SU-DHL-6 (cell line): ENCODE data around the gene EMC1.

Source experiments
- H2AFZ ChIP-seq: fragments of 200-600 bp; sonication (generic); 2 replicates; pipeline ENCODE4 v1.6.1; 2014; ENCODE audit warnings: low read depth, mild to moderate bottlenecking, moderate library complexity, mixed read lengths, antibody characterized with exemption, low read length; ENCODE audit not compliant: severe bottlenecking
- H3F3A ChIP-seq: fragments of 200-600 bp; shearing (Covaris generic); 2 replicates; pipeline ENCODE4 v1.6.0; 2016; ENCODE audit warnings: antibody characterized with exemption, mild to moderate bottlenecking; ENCODE audit not compliant: insufficient read depth
- H3K27ac ChIP-seq: fragments of 200-600 bp; sonication (generic); 2 replicates; pipeline ENCODE4 v1.5.1; 2016; ENCODE audit warnings: low read depth, mild to moderate bottlenecking, low read length, moderate library complexity, mixed read lengths
- H3K27me3 ChIP-seq: fragments of 200-600 bp; sonication (generic), shearing (Covaris generic); 2 replicates; pipeline ENCODE4 v1.6.0; 2014; ENCODE audit warnings: mild to moderate bottlenecking, low read length
- H3K36me3 ChIP-seq: fragments of 200-600 bp; sonication (generic); 2 replicates; pipeline ENCODE4 v1.6.1; 2014; ENCODE audit warnings: mild to moderate bottlenecking, low read length, mixed read lengths
- H3K4me2 ChIP-seq: fragments of 300-600, 200-600 bp; shearing (Covaris generic), sonication (generic); 2 replicates; pipeline ENCODE4 v1.6.0; 2014; ENCODE audit warnings: low read length, low read depth, mild to moderate bottlenecking; ENCODE audit not compliant: poor library complexity, severe bottlenecking
- H3K4me3 ChIP-seq: fragments of 200-600 bp; sonication (generic); 2 replicates; pipeline ENCODE4 v1.5.1; 2014; ENCODE audit warnings: antibody characterized with exemption, low read length, mild to moderate bottlenecking, mixed read lengths; ENCODE audit not compliant: insufficient read depth, poor library complexity, severe bottlenecking
- H3K79me2 ChIP-seq: fragments of 200-600 bp; sonication (generic); 2 replicates; pipeline ENCODE4 v1.6.1; 2014; ENCODE audit warnings: mild to moderate bottlenecking, low read length, moderate library complexity; ENCODE audit not compliant: insufficient read depth
- H3K9ac ChIP-seq: fragments of 200-600 bp; sonication (generic); 2 replicates; pipeline ENCODE4 v1.7.0; 2014; ENCODE audit warnings: mild to moderate bottlenecking, low read length
- H3K9me2 ChIP-seq: fragments of 200-600 bp; sonication (generic); replicated peaks from 2 replicates; pipeline ENCODE4 v1.6.1; 2014; ENCODE audit warnings: low read length; ENCODE audit not compliant: insufficient read depth
- H3K9me3 ChIP-seq: fragments of 200-600 bp; sonication (generic); 2 replicates; pipeline ENCODE4 v1.6.1; 2014; ENCODE audit warnings: low read length, mixed read lengths; ENCODE audit not compliant: insufficient read depth
- H4K20me1 ChIP-seq: fragments of 200-600 bp; sonication (generic); 2 replicates; pipeline ENCODE4 v1.6.1; 2014; ENCODE audit warnings: low read depth, mild to moderate bottlenecking, antibody characterized with exemption, low read length, moderate library complexity, mixed read lengths
- EZH2phosphoT487 ChIP-seq: fragments of 200-600 bp; sonication (generic), shearing (Covaris generic); conservative IDR thresholded peaks from 2 replicates; pipeline ENCODE4 v1.6.1; 2018; ENCODE audit warnings: mild to moderate bottlenecking, antibody characterized with exemption, low read length, moderate library complexity, mixed read lengths
- TF ChIP-seq, protein P1 (sequence below): fragments of 200-600 bp; sonication (generic); IDR thresholded peaks from one replicate; pipeline ENCODE4 v1.5.1; 2017; ENCODE audit warnings: antibody characterized with exemption, mild to moderate bottlenecking, low read length, moderate library complexity; ENCODE audit not compliant: insufficient read depth, poor library complexity, severe bottlenecking

The EMC1 gene

DNA sequence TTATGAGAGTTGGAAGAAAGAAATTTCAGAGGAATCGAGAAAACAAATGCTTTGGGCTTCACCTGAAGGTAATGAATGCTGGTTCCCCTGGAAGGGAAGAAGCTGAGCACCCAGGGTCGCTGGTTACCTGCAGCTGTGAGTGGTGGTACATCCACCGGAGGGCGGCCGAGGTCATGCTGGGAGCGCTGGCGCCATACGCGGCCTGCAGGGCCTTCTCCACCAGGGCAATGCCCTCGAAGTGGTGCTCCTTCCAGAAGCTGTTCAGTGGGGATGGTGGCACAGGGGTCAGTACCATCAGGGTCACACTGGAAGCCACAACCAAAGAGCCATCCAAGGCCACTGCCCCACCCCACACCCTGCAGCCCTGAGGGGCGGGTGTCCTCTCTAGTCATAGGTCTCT lies 17.1 kb upstream of the EMC1 start:
- no peaks in the 10 kb centered on the region for H3K9me3 ChIP-seq
- no peaks in the 10 kb centered on the region for H3K36me3 ChIP-seq
- no peaks in the 10 kb centered on the region for H4K20me1 ChIP-seq
- H3K4me3 ChIP-seq, result no peak overlapping the region
- H2AFZ ChIP-seq, result no peak overlapping the region
- H3K79me2 ChIP-seq, result no peaks in the 10 kb centered on the region
- no peak overlapping the region for H3K4me2 ChIP-seq
- TF ChIP-seq EZH2phosphoT487, result no peak
- TF ChIP-seq, protein P1, sequence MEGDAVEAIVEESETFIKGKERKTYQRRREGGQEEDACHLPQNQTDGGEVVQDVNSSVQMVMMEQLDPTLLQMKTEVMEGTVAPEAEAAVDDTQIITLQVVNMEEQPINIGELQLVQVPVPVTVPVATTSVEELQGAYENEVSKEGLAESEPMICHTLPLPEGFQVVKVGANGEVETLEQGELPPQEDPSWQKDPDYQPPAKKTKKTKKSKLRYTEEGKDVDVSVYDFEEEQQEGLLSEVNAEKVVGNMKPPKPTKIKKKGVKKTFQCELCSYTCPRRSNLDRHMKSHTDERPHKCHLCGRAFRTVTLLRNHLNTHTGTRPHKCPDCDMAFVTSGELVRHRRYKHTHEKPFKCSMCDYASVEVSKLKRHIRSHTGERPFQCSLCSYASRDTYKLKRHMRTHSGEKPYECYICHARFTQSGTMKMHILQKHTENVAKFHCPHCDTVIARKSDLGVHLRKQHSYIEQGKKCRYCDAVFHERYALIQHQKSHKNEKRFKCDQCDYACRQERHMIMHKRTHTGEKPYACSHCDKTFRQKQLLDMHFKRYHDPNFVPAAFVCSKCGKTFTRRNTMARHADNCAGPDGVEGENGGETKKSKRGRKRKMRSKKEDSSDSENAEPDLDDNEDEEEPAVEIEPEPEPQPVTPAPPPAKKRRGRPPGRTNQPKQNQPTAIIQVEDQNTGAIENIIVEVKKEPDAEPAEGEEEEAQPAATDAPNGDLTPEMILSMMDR, result no peak
- H3K9me2 ChIP-seq, result no peaks in the 10 kb centered on the region
- no peaks in the 10 kb centered on the region for H3F3A ChIP-seq
- no peak overlapping the region for H3K27ac ChIP-seq
- H3K27me3 ChIP-seq, result no peaks in the 10 kb centered on the region
- H3K9ac ChIP-seq, result no peak overlapping the region

DNA sequence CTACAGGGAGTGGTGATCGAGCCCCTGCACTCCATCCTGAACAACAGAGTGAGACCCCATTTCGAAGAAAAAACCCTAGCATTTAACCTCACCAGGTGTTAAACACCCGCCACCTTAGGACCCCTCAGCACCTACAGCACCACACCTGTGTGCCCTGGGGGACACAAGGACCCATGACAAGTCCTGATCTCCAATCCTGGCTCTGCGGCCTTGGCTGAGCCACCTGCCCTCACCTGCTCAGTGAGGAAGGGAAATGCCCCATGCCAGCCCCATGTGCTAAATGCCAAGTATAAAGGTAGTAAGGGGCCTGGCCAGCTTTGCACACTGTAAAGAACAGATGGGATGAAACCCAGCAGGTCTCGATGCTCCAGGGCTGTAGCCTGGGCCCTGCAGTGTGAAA lies 11.4 kb upstream of the EMC1 start:
- Histone ChIP-seq H3K9me3 (no peaks in the 10 kb centered on the region), H3K4me2 (no peak overlapping the region), H3K36me3 (no peaks in the 10 kb centered on the region), H3K27ac (no peak overlapping the region), H3K27me3 (no peaks in the 10 kb centered on the region), H3F3A (no peaks in the 10 kb centered on the region), H3K9me2 (no peaks in the 10 kb centered on the region), H3K4me3 (no peak overlapping the region), H4K20me1 (no peaks in the 10 kb centered on the region), H3K9ac (no peak overlapping the region), H3K79me2 (no peaks in the 10 kb centered on the region), H2AFZ (no peak overlapping the region)
- no peak for TF ChIP-seq EZH2phosphoT487
- TF ChIP-seq, protein P1, result no peak

DNA sequence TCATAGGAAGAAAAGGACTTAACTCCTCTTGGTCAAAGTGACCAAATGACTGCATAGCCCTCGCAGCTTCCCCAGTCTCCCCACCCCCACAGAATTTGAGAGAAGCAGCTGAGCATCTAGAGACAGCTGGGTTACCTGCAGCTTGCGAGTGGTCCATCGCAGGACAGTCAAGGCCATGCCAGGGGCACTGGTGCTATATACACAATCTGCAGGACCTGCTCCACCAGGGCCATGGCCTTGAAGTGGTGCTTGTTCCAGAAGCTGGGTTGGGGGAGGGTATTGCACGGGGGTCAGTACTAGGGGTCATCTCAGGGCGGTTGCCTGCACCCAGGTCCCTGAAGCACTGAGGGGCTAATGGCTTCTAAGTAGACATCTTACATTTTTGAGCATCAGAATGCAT lies 10.7 kb upstream of the EMC1 start:
- Histone ChIP-seq H3K27ac (no peak overlapping the region), H3K36me3 (no peaks in the 10 kb centered on the region), H3K9ac (no peak overlapping the region), H3K9me3 (no peaks in the 10 kb centered on the region), H2AFZ (no peak overlapping the region), H3K27me3 (no peaks in the 10 kb centered on the region), H3F3A (no peaks in the 10 kb centered on the region), H4K20me1 (no peaks in the 10 kb centered on the region), H3K4me3 (no peak overlapping the region), H3K9me2 (no peaks in the 10 kb centered on the region), H3K4me2 (no peak overlapping the region), H3K79me2 (no peaks in the 10 kb centered on the region)
- TF ChIP-seq, protein P1, result no peak
- no peak for TF ChIP-seq EZH2phosphoT487
